GM12892 (cell line): ENCODE results near the gene DENND5A.

Experiments
- POLR2A ChIP-seq: IDR thresholded peaks from 2 replicates; pipeline ENCODE4 v1.6.1; 2011; ENCODE audit warnings: low read depth, low read length, control low read depth
- POLR2AphosphoS5 ChIP-seq: IDR thresholded peaks from 2 replicates; pipeline ENCODE4 v1.6.1; 2011; ENCODE audit warnings: low read depth, low read length, control low read depth
- TAF1 ChIP-seq: IDR thresholded peaks from 2 replicates; pipeline ENCODE4 v1.6.1; 2011; ENCODE audit warnings: low read depth, mild to moderate bottlenecking, control low read depth, low read length, borderline replicate concordance

DNA sequence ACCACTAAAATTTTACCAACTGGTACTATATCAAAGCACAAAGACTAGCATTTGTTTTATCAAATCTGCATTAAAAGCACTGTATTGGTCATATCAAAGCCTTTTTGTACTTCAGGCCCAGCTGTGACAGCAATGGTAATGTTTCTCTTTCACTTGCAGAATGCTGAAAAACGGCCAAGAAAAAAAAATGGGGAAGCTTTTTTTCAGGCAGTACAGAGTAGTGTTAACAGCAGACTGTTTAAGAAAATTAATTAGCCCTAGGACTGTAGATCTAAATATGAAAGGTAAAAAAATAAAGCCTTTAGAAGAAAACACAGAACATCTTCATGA is 33.3 kb downstream of the DENND5A start:
- TF ChIP-seq TAF1 (no peak), POLR2AphosphoS5 (no peak), POLR2A (no peak)
